22Rv1 (cell line): ENCODE measurements around the gene WNK4.

Source experiments
- ZFX ChIP-seq: fragments of 450-650 bp; IDR thresholded peaks from 2 replicates; pipeline ENCODE4 v1.6.1; 2017; ENCODE audit warnings: antibody characterized with exemption, borderline replicate concordance
- TF ChIP-seq, protein P1 (sequence below): fragments of 450-650 bp; IDR thresholded peaks from 2 replicates; pipeline ENCODE4 v1.5.1; 2017; ENCODE audit warnings: mild to moderate bottlenecking

- TF ChIP-seq, protein P1, sequence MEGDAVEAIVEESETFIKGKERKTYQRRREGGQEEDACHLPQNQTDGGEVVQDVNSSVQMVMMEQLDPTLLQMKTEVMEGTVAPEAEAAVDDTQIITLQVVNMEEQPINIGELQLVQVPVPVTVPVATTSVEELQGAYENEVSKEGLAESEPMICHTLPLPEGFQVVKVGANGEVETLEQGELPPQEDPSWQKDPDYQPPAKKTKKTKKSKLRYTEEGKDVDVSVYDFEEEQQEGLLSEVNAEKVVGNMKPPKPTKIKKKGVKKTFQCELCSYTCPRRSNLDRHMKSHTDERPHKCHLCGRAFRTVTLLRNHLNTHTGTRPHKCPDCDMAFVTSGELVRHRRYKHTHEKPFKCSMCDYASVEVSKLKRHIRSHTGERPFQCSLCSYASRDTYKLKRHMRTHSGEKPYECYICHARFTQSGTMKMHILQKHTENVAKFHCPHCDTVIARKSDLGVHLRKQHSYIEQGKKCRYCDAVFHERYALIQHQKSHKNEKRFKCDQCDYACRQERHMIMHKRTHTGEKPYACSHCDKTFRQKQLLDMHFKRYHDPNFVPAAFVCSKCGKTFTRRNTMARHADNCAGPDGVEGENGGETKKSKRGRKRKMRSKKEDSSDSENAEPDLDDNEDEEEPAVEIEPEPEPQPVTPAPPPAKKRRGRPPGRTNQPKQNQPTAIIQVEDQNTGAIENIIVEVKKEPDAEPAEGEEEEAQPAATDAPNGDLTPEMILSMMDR: no peak
- no peak for TF ChIP-seq ZFX
Measured at GRCh38 chr17:42748908-42749798, 31.3 kb upstream of the WNK4 start.
